OCI-LY1 (cell line): ENCODE measurements around the gene TNS1.

Source experiments
- H2AFZ ChIP-seq: fragments of 200-600 bp; sonication (generic), shearing (Covaris generic); 2 replicates; pipeline ENCODE4 v1.6.0; 2014; ENCODE audit warnings: antibody characterized with exemption, mild to moderate bottlenecking, low read length
- H3F3A ChIP-seq: fragments of 200-600 bp; sonication (generic), shearing (Covaris generic); 2 replicates; pipeline ENCODE4 v1.6.0; 2014; ENCODE audit warnings: mild to moderate bottlenecking, antibody characterized with exemption, low read length, moderate library complexity; ENCODE audit not compliant: insufficient read depth
- H3K27ac ChIP-seq: fragments of 200-600 bp; sonication (generic); 2 replicates; pipeline ENCODE4 v1.5.1; 2014; ENCODE audit warnings: low read length, mixed run types, mild to moderate bottlenecking, low read depth; ENCODE audit not compliant: poor library complexity, severe bottlenecking
- H3K27me3 ChIP-seq: fragments of 200-600 bp; sonication (generic); 2 replicates; pipeline ENCODE4 v1.6.0; 2014; ENCODE audit warnings: antibody characterized with exemption, mild to moderate bottlenecking, low read length, moderate library complexity; ENCODE audit not compliant: insufficient read depth
- H3K36me3 ChIP-seq: fragments of 200-600 bp; sonication (generic); 2 replicates; pipeline ENCODE4 v1.6.1; 2014; ENCODE audit warnings: mild to moderate bottlenecking, antibody characterized with exemption, low read length, moderate library complexity, mixed read lengths; ENCODE audit not compliant: insufficient read depth
- H3K4me1 ChIP-seq: fragments of 200-600 bp; sonication (generic); 2 replicates; pipeline ENCODE4 v1.5.1; 2014; ENCODE audit warnings: mild to moderate bottlenecking, low read length, moderate library complexity; ENCODE audit not compliant: insufficient read depth, severe bottlenecking
- H3K4me2 ChIP-seq: fragments of 200-600 bp; sonication (generic), shearing (Covaris generic); 2 replicates; pipeline ENCODE4 v1.6.1; 2014; ENCODE audit warnings: low read length
- H3K4me3 ChIP-seq: fragments of 200-600 bp; sonication (generic); 2 replicates; pipeline ENCODE4 v1.5.1; 2014; ENCODE audit warnings: low read length, low read depth, mild to moderate bottlenecking, mixed read lengths; ENCODE audit not compliant: poor library complexity, severe bottlenecking
- H3K79me2 ChIP-seq: fragments of 200-600 bp; shearing (Covaris generic); 2 replicates; pipeline ENCODE4 v1.6.1; 2016; ENCODE audit warnings: mixed run types, low read length, mixed read lengths; ENCODE audit not compliant: insufficient read depth
- H3K9ac ChIP-seq: fragments of 200-600 bp; sonication (generic), shearing (Covaris generic); 2 replicates; pipeline ENCODE4 v1.6.1; 2014; ENCODE audit warnings: mild to moderate bottlenecking, low read length, mixed read lengths
- H3K9me2 ChIP-seq: fragments of 200-600 bp; sonication (generic), shearing (Covaris generic); 2 replicates; pipeline ENCODE4 v1.6.1; 2014; ENCODE audit warnings: low read depth, mild to moderate bottlenecking, low read length, mixed read lengths
- H3K9me3 ChIP-seq: fragments of 200-600 bp; shearing (Covaris generic); 2 replicates; pipeline ENCODE4 v1.6.1; 2014; ENCODE audit warnings: low read length, mixed read lengths
- H4K20me1 ChIP-seq: fragments of 200-600 bp; sonication (generic), shearing (Covaris generic); 2 replicates; pipeline ENCODE4 v1.6.0; 2016; ENCODE audit warnings: mild to moderate bottlenecking, low read length; ENCODE audit not compliant: insufficient read depth
- EZH2 ChIP-seq: fragments of 200-600 bp; sonication (generic), shearing (Covaris generic); IDR thresholded peaks from 2 replicates; pipeline ENCODE4 v1.8.0; 2017; ENCODE audit warnings: borderline replicate concordance, mixed run types, mild to moderate bottlenecking, antibody characterized with exemption, low read length, moderate library complexity, mixed read lengths
- TF ChIP-seq, protein P1 (sequence below): fragments of 200-600 bp; sonication (generic), shearing (Covaris generic); IDR thresholded peaks from 2 replicates; pipeline ENCODE4 v1.5.1; 2017; ENCODE audit warnings: mild to moderate bottlenecking, antibody characterized with exemption, low read length, moderate library complexity, mixed read lengths

Gene TNS1

DNA sequence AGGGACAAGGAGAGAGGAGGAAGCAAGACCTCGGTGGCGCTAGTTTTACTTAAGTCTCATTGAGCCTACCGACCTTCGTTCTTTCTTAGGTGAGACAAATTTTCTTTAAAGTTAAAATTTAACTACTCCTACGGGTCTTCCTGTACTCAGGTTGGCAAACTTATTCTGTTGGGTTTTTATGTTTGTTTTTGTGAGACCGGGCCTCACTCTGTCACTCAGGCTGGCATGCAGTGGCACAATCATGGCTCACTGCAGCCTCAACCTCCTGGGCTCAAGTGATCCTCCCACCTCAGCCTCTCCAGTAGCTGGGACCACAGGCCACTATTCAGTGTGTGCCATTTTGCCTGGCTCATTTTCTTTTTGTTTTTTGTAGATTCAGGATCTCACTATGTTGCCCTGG, 189.0 kb downstream of the TNS1 start:
- no peak overlapping the region for H3K4me3 ChIP-seq
- H3K9me3 ChIP-seq, result no peaks in the 10 kb centered on the region
- no peaks in the 10 kb centered on the region for H3K79me2 ChIP-seq
- H2AFZ ChIP-seq, result no peak overlapping the region
- no peaks in the 10 kb centered on the region for H3K9me2 ChIP-seq
- no peaks in the 10 kb centered on the region for H3K36me3 ChIP-seq
- no peaks in the 10 kb centered on the region for H3K4me1 ChIP-seq
- H3K27ac ChIP-seq, result no peak overlapping the region
- H3K4me2 ChIP-seq, result no peak overlapping the region
- no peak for TF ChIP-seq EZH2
- TF ChIP-seq, protein P1, sequence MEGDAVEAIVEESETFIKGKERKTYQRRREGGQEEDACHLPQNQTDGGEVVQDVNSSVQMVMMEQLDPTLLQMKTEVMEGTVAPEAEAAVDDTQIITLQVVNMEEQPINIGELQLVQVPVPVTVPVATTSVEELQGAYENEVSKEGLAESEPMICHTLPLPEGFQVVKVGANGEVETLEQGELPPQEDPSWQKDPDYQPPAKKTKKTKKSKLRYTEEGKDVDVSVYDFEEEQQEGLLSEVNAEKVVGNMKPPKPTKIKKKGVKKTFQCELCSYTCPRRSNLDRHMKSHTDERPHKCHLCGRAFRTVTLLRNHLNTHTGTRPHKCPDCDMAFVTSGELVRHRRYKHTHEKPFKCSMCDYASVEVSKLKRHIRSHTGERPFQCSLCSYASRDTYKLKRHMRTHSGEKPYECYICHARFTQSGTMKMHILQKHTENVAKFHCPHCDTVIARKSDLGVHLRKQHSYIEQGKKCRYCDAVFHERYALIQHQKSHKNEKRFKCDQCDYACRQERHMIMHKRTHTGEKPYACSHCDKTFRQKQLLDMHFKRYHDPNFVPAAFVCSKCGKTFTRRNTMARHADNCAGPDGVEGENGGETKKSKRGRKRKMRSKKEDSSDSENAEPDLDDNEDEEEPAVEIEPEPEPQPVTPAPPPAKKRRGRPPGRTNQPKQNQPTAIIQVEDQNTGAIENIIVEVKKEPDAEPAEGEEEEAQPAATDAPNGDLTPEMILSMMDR, result no peak
- no peak overlapping the region for H3K9ac ChIP-seq
- no peaks in the 10 kb centered on the region for H3K27me3 ChIP-seq
- H3F3A ChIP-seq, result no peaks in the 10 kb centered on the region
- no peaks in the 10 kb centered on the region for H4K20me1 ChIP-seq

DNA sequence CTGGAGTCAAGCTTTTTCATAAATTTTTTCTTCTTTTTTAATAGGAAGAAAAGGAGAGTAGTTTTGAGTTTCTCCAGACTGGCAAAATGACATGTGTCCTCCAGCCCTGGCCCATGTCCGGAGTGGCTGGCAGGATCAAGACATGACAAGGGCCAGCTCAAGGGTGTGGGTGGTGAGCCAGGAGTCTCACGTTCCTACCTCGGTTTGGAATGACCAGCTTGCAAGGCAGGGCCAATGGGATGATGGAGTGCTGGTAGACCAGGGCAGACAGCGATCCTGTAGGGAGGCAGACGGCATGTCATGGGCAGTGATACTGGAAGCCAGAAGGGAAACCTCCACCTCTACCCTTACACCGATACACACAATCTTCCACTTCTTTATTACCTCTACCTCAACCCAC, 190.6 kb downstream of the TNS1 start:
- Histone ChIP-seq H3K4me1 (no peaks in the 10 kb centered on the region), H3F3A (no peaks in the 10 kb centered on the region), H3K27ac (no peak overlapping the region), H2AFZ (no peak overlapping the region), H3K9me2 (no peaks in the 10 kb centered on the region), H3K79me2 (no peaks in the 10 kb centered on the region), H3K4me3 (no peak overlapping the region), H3K4me2 (no peak overlapping the region), H3K36me3 (no peaks in the 10 kb centered on the region), H3K9ac (no peak overlapping the region), H4K20me1 (no peaks in the 10 kb centered on the region), H3K27me3 (no peaks in the 10 kb centered on the region), H3K9me3 (no peaks in the 10 kb centered on the region)
- TF ChIP-seq EZH2, result no peak
- TF ChIP-seq, protein P1, result no peak

DNA sequence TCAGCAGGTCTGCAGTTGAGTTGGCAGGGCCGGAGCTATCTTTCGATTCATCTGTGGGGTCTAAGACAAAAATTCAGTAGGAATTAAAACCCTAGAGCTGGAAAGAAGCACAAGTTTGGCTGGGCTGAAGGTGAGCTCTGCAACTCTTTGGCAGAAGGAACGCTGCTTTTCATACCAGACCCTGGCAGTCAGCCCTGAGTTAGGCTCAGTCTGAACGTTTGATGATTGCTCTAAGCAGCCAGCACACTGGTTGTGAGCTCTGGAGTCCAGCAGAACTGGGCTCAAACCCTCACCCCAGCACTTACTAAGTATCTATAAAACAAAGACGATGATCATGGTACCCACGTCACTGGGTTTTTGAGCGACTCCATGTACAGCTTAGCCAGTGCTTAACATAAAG, 192.5 kb downstream of the TNS1 start:
- H2AFZ ChIP-seq, result no peak overlapping the region
- H3K27me3 ChIP-seq, result no peaks in the 10 kb centered on the region
- no peaks in the 10 kb centered on the region for H3K9me2 ChIP-seq
- no peaks in the 10 kb centered on the region for H3K79me2 ChIP-seq
- no peak for TF ChIP-seq EZH2
- TF ChIP-seq, protein P1, result no peak
- H3F3A ChIP-seq, result no peaks in the 10 kb centered on the region
- H4K20me1 ChIP-seq, result no peaks in the 10 kb centered on the region
- no peak overlapping the region for H3K4me3 ChIP-seq
- H3K4me1 ChIP-seq, result no peaks in the 10 kb centered on the region
- H3K4me2 ChIP-seq, result no peak overlapping the region
- no peaks in the 10 kb centered on the region for H3K36me3 ChIP-seq
- no peak overlapping the region for H3K9ac ChIP-seq
- H3K9me3 ChIP-seq, result no peaks in the 10 kb centered on the region
- H3K27ac ChIP-seq, result no peak overlapping the region
